ENCODE data around the gene MARCKS. TPM values are rescaled to one million over a fixed set of nuclear protein-coding genes. Genes with fewer than 3 reads are reported as not detected.

Gene MARCKS
- total and polyA plus RNA-seq, 2 of the 13 experiments (the other 11 are each of a cell fraction or from before 2014, with no cell fraction given): 30.5 to 39.5 TPM

- TF ChIP-seq, protein P1, sequence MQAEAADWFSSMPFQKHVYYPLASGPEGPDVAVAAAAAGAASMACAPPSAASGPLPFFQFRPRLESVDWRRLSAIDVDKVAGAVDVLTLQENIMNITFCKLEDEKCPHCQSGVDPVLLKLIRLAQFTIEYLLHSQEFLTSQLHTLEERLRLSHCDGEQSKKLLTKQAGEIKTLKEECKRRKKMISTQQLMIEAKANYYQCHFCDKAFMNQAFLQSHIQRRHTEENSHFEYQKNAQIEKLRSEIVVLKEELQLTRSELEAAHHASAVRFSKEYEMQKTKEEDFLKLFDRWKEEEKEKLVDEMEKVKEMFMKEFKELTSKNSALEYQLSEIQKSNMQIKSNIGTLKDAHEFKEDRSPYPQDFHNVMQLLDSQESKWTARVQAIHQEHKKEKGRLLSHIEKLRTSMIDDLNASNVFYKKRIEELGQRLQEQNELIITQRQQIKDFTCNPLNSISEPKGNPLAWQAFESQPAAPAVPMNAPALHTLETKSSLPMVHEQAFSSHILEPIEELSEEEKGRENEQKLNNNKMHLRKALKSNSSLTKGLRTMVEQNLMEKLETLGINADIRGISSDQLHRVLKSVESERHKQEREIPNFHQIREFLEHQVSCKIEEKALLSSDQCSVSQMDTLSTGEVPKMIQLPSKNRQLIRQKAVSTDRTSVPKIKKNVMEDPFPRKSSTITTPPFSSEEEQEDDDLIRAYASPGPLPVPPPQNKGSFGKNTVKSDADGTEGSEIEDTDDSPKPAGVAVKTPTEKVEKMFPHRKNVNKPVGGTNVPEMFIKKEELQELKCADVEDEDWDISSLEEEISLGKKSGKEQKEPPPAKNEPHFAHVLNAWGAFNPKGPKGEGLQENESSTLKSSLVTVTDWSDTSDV (CRISPR knock-in tag; IDR thresholded peaks at IDR 0.05): no peak
- TF ChIP-seq PHF8 (CRISPR knock-in tag; IDR thresholded peaks at IDR 0.05): peak; percentile 7; the same call in 1 of the 2 replicates
- TF ChIP-seq ZNF720 (CRISPR knock-in tag; IDR thresholded peaks at IDR 0.05): no peak
- no peak for TF ChIP-seq SOX6 (IDR thresholded peaks at IDR 0.05)
- TF ChIP-seq SOX6 (CRISPR knock-in tag; IDR thresholded peaks at IDR 0.05): 0 out of 2 replicates have a peak, but pooled peaks have one; percentile 4
- TF ChIP-seq REPIN1 (CRISPR knock-in tag; IDR thresholded peaks at IDR 0.05; ENCODE audit: borderline replicate concordance, low read depth): no peak
- 0 out of 4 replicates have a peak, but pooled peaks of 1 of the 2 experiments have one; percentile 20 for TF ChIP-seq POLR2A (IDR thresholded peaks at IDR 0.05; ENCODE audit: insufficient read depth in 1 of 2, low read depth in 2 of 2, low read length in 2 of 2)
- TF ChIP-seq ATF7-NPFF (CRISPR knock-in tag; IDR thresholded peaks at IDR 0.05; ENCODE audit: low read depth): no peak
- no peak for TF ChIP-seq MTF2 (CRISPR knock-in tag; IDR thresholded peaks at IDR 0.05; ENCODE audit: borderline replicate concordance)
- TF ChIP-seq RAD21 (CRISPR knock-in tag; IDR thresholded peaks at IDR 0.05): no peak
- no peak for TF ChIP-seq ZNF280D (CRISPR knock-in tag; IDR thresholded peaks at IDR 0.05)
- no peak for TF ChIP-seq POLR2AphosphoS2 (IDR thresholded peaks at IDR 0.05; ENCODE audit: low read depth, low read length)
- TF ChIP-seq ZFP36L1 (CRISPR knock-in tag; IDR thresholded peaks at IDR 0.05): no peak
- TF ChIP-seq AGO2 (optimal IDR thresholded peaks at IDR 0.05; ENCODE audit: low read depth, low read length): peak; percentile 88
- no peak for TF ChIP-seq WIZ (CRISPR knock-in tag; IDR thresholded peaks at IDR 0.05)
- TF ChIP-seq, protein P2, sequence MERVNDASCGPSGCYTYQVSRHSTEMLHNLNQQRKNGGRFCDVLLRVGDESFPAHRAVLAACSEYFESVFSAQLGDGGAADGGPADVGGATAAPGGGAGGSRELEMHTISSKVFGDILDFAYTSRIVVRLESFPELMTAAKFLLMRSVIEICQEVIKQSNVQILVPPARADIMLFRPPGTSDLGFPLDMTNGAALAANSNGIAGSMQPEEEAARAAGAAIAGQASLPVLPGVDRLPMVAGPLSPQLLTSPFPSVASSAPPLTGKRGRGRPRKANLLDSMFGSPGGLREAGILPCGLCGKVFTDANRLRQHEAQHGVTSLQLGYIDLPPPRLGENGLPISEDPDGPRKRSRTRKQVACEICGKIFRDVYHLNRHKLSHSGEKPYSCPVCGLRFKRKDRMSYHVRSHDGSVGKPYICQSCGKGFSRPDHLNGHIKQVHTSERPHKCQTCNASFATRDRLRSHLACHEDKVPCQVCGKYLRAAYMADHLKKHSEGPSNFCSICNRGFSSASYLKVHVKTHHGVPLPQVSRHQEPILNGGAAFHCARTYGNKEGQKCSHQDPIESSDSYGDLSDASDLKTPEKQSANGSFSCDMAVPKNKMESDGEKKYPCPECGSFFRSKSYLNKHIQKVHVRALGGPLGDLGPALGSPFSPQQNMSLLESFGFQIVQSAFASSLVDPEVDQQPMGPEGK (CRISPR knock-in tag; IDR thresholded peaks at IDR 0.05): peak; percentile 39; the same call in 1 of the 2 replicates
- no peak for TF ChIP-seq ZNF451 (CRISPR knock-in tag; IDR thresholded peaks at IDR 0.05)
- peak; percentile 2 for TF ChIP-seq YY1 (IDR thresholded peaks at IDR 0.05; ENCODE audit: insufficient read depth, insufficient replicate concordance, low read depth, low read length)
- TF ChIP-seq ZNF34 (CRISPR knock-in tag; IDR thresholded peaks at IDR 0.05; ENCODE audit: borderline replicate concordance): no peak
- no peak for TF ChIP-seq SOX5 (CRISPR knock-in tag; IDR thresholded peaks at IDR 0.05; ENCODE audit: borderline replicate concordance)
- TF ChIP-seq CERS6 (CRISPR knock-in tag; IDR thresholded peaks at IDR 0.05): no peak
These were observed 2.4 kb downstream of the MARCKS start (continued) for GRCh38 chr6:113859349-113860180.
